HG02885 (cell line): ENCODE data around the gene WFDC12.

Experiments
- ATAC-seq: cut with Tn5 transposase; IDR thresholded peaks from one replicate; pipeline ENCODE4 v1.9.1; 2021; ENCODE audit warnings: mild to moderate bottlenecking; ENCODE audit not compliant: unreplicated experiment, poor library complexity

Gene WFDC12

GRCh38 chr20:45115829-45116228 is 8.4 kb downstream of the WFDC12 start:
- no peak for ATAC-seq

GRCh38 chr20:45115386-45115774 is 8.9 kb downstream of the WFDC12 start:
- ATAC-seq = no peak

DNA sequence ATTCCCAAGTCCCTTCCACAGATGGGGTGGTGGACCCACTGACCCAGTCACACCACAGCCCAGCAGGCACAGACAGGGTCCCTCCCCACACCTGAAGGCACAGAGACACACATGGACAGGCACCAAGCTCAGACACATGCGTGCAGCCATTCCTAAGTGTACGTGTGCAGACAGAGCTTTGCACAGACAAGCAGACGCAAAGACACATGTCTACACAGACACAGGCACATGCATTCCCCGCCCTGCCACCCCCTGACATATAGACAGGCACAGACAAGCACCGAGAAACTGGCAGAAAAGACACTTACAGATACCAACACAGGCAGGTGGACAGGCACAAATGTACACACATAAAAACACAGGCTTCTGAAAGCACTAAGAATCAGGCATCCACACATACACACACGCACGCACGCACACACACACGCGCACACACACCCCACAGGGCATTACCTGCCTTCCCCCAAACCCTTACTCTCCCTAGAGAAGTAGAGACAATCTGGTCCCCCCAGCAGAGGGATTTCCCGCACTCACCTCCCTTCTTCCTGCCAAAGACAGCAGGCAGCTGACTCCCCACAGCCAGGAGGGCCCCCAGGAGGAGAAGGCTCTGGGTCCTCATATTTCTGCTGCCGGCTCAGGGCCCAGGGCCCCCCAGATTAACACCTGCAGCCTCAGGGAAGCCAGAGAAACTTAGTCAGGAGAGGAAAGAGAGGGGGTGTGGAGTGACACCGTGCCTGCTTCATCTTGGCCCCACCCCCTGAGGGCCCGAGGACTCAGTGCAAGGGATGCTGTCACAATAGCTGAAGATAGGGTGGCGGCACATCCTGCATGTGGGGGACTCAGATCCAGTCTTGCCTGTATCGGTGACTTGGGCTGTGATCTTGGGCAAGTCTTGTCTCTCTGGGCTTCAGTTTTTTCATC is 9.5 kb downstream of the WFDC12 start, which contains the start of gene WFDC5:
Gene WFDC5, minus strand, starts transcription at position 710 of the 921 bp plus-strand sequence. Its CDS starts 91 bp downstream, at position 619.
- no peak for ATAC-seq

- no peak for ATAC-seq
These were observed 10.4 kb downstream of the WFDC12 start for GRCh38 chr20:45113865-45114264.

GRCh38 chr20:45112754-45113153 is 11.5 kb downstream of the WFDC12 start:
- no peak for ATAC-seq

DNA sequence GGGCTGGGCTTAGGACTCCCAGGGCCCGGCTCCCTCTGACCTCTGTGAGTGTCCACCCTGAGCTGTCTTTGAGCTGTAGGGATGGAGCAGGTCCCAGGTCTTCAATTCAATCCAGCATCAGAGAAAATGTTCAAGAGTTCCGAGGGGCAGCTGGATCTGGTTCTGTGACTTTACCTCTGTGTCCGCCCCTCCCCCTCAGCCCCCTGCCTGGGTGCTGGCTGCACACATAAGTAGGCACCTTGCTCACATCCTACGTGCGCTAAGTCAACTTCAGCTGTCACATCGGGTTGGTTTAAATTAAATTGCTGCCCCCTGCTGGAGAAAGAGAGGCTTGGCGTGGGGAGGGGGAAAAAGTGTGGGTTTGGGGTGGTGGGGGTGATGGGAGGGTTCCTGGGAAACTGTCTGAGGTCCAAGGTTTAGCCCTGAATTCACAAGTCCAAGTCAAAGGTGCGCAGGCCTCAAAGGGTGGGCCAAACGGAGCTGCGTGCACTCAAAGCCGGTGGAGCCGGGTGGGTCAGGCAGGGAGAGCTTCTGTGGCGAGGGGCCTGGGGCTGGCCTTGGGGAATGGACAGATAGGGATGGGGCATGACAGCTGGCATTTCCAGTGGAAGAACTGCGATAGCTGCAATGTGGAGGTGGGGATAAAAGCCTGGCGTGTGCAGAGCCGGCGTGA is 12.3 kb downstream of the WFDC12 start:
- no peak for ATAC-seq

DNA sequence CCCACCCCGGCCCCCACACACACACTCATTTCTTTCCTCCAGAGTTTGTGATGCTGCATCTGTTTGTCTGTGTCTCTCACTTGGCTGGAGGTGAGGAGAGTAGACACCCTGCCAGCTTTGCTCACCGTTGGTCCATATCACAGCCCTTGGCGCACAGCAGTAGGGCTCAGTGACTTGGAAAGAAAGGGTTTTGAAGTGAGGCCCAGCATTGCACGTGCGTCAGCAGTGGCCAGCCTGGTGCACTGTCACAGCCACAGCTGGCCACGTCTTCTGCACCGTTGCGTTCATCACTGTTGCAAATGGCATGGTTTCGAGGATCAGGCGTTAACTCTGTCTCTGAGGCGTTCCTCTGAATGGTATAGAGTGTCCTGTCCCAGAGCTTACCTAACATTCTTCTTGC is 13.0 kb downstream of the WFDC12 start:
- no peak for ATAC-seq

- ATAC-seq = no peak
These were observed 14.0 kb downstream of the WFDC12 start for GRCh38 chr20:45110301-45110700.

GRCh38 chr20:45109634-45110033 is 14.6 kb downstream of the WFDC12 start:
- ATAC-seq = no peak

GRCh38 chr20:45105317-45105716 is 18.9 kb downstream of the WFDC12 start:
- no peak for ATAC-seq

GRCh38 chr20:45104786-45105185 is 19.5 kb downstream of the WFDC12 start:
- ATAC-seq = no peak

- no peak for ATAC-seq
These were observed 21.2 kb downstream of the WFDC12 start for GRCh38 chr20:45103072-45103471.

DNA sequence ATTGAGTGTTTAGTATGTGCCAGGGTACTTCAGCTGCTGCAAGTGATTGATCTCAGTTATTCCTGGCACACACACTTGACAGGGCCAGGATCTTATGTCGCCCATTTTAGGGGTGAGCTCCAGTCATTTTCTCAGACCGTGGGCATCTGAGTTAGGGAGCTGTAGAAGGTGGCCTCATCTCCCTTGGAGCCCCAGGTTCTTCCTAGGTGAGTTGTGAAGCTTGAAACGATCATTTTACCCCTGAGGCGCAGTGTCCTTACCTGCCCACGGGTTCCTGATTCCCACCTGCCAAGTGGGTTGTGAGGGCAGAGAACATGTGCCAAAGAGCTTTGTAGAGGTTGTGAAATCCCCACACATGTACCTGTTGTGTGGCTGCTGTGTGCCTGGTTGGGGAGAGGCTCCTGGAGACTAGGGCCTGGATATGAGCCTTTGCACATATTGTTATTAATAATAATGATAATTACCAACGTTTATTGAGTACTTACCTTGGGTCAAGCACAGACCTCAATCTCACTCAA is 22.9 kb downstream of the WFDC12 start:
- no peak for ATAC-seq

- ATAC-seq = no peak
These were observed 23.6 kb downstream of the WFDC12 start, which contains the start of gene KCNS1 for GRCh38 chr20:45100563-45101245. Gene KCNS1 (minus strand): TSS chr20:45101127. CDS start chr20:45099236, 1,891 bp downstream.

- no peak for ATAC-seq
These were observed 26.0 kb downstream of the WFDC12 start for GRCh38 chr20:45098103-45098773.

DNA sequence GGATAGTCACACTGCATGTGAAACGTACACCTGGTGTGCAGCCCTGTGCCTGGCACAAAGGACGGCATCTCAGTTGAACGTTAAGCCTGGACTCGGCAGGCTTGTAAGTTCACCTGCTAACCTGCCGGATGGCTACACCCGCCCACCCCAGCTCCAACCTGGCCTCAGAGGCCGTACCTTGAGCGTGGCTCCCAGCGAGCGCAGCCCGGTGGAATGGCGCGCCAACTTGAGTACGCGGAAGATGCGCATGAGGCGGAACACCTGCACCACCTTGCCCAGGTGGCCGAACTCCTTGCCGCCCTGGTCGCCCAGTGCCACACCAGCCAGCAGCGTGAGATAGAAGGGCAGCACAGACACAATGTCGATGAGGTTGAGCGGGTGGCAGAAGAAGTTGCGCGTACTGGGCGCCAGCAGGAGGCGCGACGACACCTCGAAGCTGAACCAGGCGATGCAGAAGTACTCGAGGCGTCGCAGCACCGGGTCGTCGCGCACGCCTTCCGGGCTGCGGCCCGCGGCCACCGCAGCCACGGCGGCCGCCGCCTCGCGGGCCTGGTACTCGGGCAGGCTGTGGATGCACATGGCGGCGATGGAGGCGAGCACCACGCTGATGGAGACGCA is 26.7 kb downstream of the WFDC12 start:
- ATAC-seq = no peak

GRCh38 chr20:45096781-45097180 is 27.5 kb downstream of the WFDC12 start:
- no peak for ATAC-seq

DNA sequence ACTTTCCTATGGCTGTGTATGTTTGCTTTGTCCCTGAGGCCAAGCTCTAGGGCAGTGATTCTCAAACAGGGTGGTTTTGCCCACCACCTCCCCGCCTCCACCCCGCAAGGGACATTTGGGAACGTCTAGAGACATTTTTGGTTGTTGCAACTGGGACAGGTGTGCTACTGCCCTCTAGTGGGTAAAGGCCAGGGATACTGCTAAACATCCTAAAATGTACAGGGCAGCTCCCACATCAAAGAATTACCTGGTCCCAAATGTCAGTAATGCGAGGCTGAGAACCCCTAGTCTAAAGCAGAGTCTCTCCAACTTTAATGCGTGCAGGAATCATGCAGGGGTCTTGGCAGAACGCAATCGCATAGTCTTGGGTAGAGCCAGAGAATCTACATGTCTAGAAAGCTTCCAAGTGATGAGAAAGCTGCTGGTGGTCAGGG is 28.4 kb downstream of the WFDC12 start:
- ATAC-seq = no peak

GRCh38 chr20:45094864-45095574 is 29.2 kb downstream of the WFDC12 start:
- ATAC-seq = no peak
